Loucy (cell line): ENCODE results near the gene ARHGAP24.

ENCODE experiments used
- H2AFZ ChIP-seq: fragments of 200-600 bp; sonication (generic); 2 replicates; pipeline ENCODE4 v1.6.0; 2016; ENCODE audit warnings: antibody characterized with exemption, mild to moderate bottlenecking, low read length, moderate library complexity
- H3F3A ChIP-seq: fragments of 200-600 bp; 2 replicates; pipeline ENCODE4 v1.6.0; 2016; ENCODE audit warnings: antibody characterized with exemption, low read depth, mild to moderate bottlenecking
- H3K27me3 ChIP-seq: fragments of 200-600 bp; sonication (generic); 2 replicates; pipeline ENCODE4 v1.6.1; 2014; ENCODE audit warnings: low read length, mild to moderate bottlenecking; ENCODE audit not compliant: insufficient read depth, poor library complexity, severe bottlenecking
- H3K36me3 ChIP-seq: fragments of 200-600 bp; sonication (generic); 2 replicates; pipeline ENCODE4 v1.6.1; 2016; ENCODE audit warnings: low read length; ENCODE audit not compliant: insufficient read depth
- H3K4me1 ChIP-seq: fragments of 200-600 bp; sonication (generic); 2 replicates; pipeline ENCODE4 v1.5.1; 2014; ENCODE audit warnings: low read length, mild to moderate bottlenecking; ENCODE audit not compliant: insufficient read depth, poor library complexity, severe bottlenecking
- H3K4me2 ChIP-seq: fragments of 200-600 bp; sonication (generic); 2 replicates; pipeline ENCODE4 v1.6.0; 2014; ENCODE audit warnings: antibody characterized with exemption, low read length, low read depth, mild to moderate bottlenecking; ENCODE audit not compliant: poor library complexity, severe bottlenecking
- H3K4me3 ChIP-seq: fragments of 200-600 bp; sonication (generic); 2 replicates; pipeline ENCODE4 v1.5.1; 2014; ENCODE audit warnings: low read length, mild to moderate bottlenecking, mixed read lengths; ENCODE audit not compliant: poor library complexity, severe bottlenecking
- H3K79me2 ChIP-seq: fragments of 200-600 bp; sonication (generic); 2 replicates; pipeline ENCODE4 v1.6.1; 2014; ENCODE audit warnings: low read length; ENCODE audit not compliant: insufficient read depth
- H3K9ac ChIP-seq: fragments of 200-600 bp; sonication (generic); 2 replicates; pipeline ENCODE4 v1.6.0; 2014; ENCODE audit warnings: mild to moderate bottlenecking, low read depth, low read length, moderate library complexity; ENCODE audit not compliant: poor library complexity, severe bottlenecking
- H3K9me2 ChIP-seq: fragments of 200-600 bp; sonication (generic); replicated peaks from 2 replicates; pipeline ENCODE4 v1.6.1; 2016; ENCODE audit warnings: low read depth, low read length, mixed read lengths
- H3K9me3 ChIP-seq: fragments of 200-600 bp; sonication (generic); 2 replicates; pipeline ENCODE4 v1.6.1; 2014; ENCODE audit warnings: mild to moderate bottlenecking, antibody characterized with exemption, low read length, low read depth; ENCODE audit not compliant: insufficient read depth
- H4K20me1 ChIP-seq: fragments of 200-600 bp; sonication (generic); 2 replicates; pipeline ENCODE4 v1.6.0; 2014; ENCODE audit warnings: antibody characterized with exemption, low read length, mild to moderate bottlenecking; ENCODE audit not compliant: insufficient read depth, poor library complexity, severe bottlenecking
- EZH2phosphoT487 ChIP-seq: fragments of 200-600 bp; IDR thresholded peaks from 2 replicates; pipeline ENCODE4 v1.6.1; 2018; ENCODE audit warnings: antibody characterized with exemption, mild to moderate bottlenecking, moderate library complexity, borderline replicate concordance
- TF ChIP-seq, protein P1 (sequence below): fragments of 200-600 bp; sonication (generic); conservative IDR thresholded peaks from 2 replicates; pipeline ENCODE4 v1.5.1; 2014; ENCODE audit warnings: mild to moderate bottlenecking, antibody characterized with exemption, low read length

The ARHGAP24 gene

DNA sequence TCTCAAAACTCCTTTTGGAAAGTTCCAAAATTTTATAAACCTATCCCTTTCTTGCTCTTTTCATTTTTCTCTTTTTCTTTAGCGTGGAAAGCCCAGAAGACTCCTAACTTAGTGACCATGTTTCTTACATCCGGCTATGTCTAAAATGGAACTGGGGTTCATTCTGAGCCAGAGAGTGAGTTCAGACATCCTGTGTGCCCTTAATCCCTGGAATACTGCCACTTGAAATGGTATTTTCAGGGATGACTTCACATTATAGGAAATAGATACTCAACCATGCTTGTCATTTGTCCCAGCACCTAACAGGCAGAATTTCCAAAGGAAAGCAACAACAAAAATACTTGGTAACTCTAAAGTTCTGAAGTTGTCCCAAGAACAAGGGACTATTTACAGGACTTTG, 379.6 kb downstream of the ARHGAP24 start:
- Histone ChIP-seq H3K9ac (no peak overlapping the region), H4K20me1 (no peaks in the 10 kb centered on the region), H3K79me2 (no peaks in the 10 kb centered on the region), H3K9me2 (no peaks in the 10 kb centered on the region), H3K27me3 (no peaks in the 10 kb centered on the region), H3K4me1 (no peaks in the 10 kb centered on the region), H3K4me2 (no peak overlapping the region), H3K9me3 (no peaks in the 10 kb centered on the region), H3K4me3 (no peak overlapping the region), H3K36me3 (no peaks in the 10 kb centered on the region), H2AFZ (no peak overlapping the region), H3F3A (no peaks in the 10 kb centered on the region)
- TF ChIP-seq EZH2phosphoT487: no peak
- TF ChIP-seq, protein P1, sequence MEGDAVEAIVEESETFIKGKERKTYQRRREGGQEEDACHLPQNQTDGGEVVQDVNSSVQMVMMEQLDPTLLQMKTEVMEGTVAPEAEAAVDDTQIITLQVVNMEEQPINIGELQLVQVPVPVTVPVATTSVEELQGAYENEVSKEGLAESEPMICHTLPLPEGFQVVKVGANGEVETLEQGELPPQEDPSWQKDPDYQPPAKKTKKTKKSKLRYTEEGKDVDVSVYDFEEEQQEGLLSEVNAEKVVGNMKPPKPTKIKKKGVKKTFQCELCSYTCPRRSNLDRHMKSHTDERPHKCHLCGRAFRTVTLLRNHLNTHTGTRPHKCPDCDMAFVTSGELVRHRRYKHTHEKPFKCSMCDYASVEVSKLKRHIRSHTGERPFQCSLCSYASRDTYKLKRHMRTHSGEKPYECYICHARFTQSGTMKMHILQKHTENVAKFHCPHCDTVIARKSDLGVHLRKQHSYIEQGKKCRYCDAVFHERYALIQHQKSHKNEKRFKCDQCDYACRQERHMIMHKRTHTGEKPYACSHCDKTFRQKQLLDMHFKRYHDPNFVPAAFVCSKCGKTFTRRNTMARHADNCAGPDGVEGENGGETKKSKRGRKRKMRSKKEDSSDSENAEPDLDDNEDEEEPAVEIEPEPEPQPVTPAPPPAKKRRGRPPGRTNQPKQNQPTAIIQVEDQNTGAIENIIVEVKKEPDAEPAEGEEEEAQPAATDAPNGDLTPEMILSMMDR: no peak

DNA sequence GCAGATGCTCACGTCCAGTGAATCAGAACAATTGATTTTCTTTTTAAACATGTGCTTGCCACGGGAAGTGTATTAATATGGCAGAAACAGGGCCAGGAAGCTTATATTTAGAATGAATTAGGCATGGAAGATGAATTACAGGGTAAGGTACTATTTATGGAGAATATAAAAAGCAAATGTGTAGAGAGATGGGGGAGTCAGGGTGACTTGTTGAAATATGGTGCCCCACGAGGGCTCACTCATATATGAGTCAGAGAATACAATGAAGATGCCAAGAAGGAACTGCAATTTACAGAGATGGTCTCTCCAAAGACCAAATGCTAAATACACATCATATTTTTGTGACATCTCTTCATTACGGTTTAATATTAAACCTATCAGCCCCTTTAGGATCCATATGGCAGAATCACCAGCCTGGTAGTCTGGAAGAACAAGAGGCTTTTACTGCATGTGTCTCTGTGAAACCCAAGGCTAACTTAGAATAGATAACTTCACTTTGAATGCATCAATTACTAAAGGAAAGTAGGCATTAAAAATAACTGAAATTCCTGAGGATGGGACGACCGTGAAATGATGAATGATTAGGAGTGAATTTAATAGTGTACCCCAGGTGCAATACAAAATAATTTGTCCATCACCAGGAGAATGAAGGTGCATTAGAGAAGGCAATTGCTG, 385.3 kb downstream of the ARHGAP24 start:
- no peak for TF ChIP-seq EZH2phosphoT487
- TF ChIP-seq, protein P1: no peak
- Histone ChIP-seq H3K4me2 (no peak overlapping the region), H3K9ac (no peak overlapping the region), H3K4me3 (no peak overlapping the region), H3K36me3 (no peaks in the 10 kb centered on the region), H3K9me2 (no peaks in the 10 kb centered on the region), H3K27me3 (no peaks in the 10 kb centered on the region), H3K4me1 (no peaks in the 10 kb centered on the region), H3K79me2 (no peaks in the 10 kb centered on the region), H3F3A (no peaks in the 10 kb centered on the region), H4K20me1 (no peaks in the 10 kb centered on the region), H2AFZ (no peak overlapping the region), H3K9me3 (no peaks in the 10 kb centered on the region)

DNA sequence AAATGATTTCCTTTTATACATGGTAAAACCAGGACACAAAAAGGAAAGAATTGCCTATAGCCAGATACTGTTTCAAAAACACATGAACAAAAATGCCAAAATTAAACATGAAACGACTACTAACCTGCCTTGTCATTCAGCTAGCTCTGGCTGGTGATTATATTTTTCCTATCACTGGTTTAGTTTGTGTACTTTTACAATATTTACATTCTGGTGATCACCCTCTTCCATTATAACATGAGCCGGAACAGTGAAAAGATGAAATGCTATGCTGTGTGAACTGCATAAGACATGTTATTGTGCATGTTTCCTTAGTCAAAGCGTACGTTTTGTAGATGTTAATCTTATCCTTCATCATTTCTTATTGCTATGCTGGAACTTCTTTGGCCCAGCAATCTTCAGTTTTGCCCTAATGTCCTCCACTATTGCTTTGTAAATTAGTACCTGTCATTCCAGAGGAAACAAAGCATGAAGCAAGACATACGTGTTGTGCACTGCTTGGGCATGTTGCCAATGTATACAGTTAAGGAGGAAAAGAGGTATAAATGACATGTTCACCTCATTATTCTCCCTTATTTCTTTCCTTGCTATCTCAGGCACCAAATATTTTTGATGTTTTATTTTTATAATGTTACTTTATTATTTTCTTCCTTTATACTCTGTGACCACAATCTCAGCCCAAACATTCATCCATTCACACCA, 386.3 kb downstream of the ARHGAP24 start:
- TF ChIP-seq, protein P1: no peak
- TF ChIP-seq EZH2phosphoT487: no peak
- no peaks in the 10 kb centered on the region for H3K27me3 ChIP-seq
- no peak overlapping the region for H3K4me2 ChIP-seq
- H3K9me2 ChIP-seq: no peaks in the 10 kb centered on the region
- no peaks in the 10 kb centered on the region for H4K20me1 ChIP-seq
- no peaks in the 10 kb centered on the region for H3K9me3 ChIP-seq
- H3K36me3 ChIP-seq: no peaks in the 10 kb centered on the region
- no peaks in the 10 kb centered on the region for H3K4me1 ChIP-seq
- H3K4me3 ChIP-seq: no peak overlapping the region
- no peak overlapping the region for H3K9ac ChIP-seq
- no peak overlapping the region for H2AFZ ChIP-seq
- H3K79me2 ChIP-seq: no peaks in the 10 kb centered on the region
- H3F3A ChIP-seq: no peaks in the 10 kb centered on the region
